Coronary artery (tissue), 2 donors: Measurements from ENCODE around the gene ABCC10.
"Not testable (repeated sequence)": the region's sequence is repeated elsewhere in the genome, so short reads cannot be mapped to it uniquely, and the experiment has no call there.

Experiments used
- DNase-seq: peaks from one replicate; pipeline ENCODE4 v3.0.0-alpha.2; 2017; ENCODE audit warnings: low spot score
- H3K27ac ChIP-seq, 2 donors: fragments of 200-600 bp; sonication (generic); one replicate each; pipeline ENCODE4 v1.5.1; 2016 to 2019
- H3K4me3 ChIP-seq: fragments of 200-600 bp; sonication (generic); 2 replicates; pipeline ENCODE4 v1.5.1; 2016; ENCODE audit warnings: mild to moderate bottlenecking, moderate library complexity
- CTCF ChIP-seq: fragments of 200-600 bp; sonication (generic); IDR thresholded peaks from one replicate; pipeline ENCODE4 v1.5.1; 2019; ENCODE audit warnings: antibody characterized with exemption

ABCC10 gene

GRCh38 chr6:43427406-43428111 lies at the start of gene ABCC10:
Gene ABCC10, plus strand, starts transcription at chr6:43427541. Its CDS starts 438 bp downstream, at chr6:43427979.
- TF ChIP-seq CTCF = no peak
- peak; percentile 95 for DNase-seq
- H3K27ac ChIP-seq = peak within 1 kb of the TSS; percentile 56 to 96

GRCh38 chr6:43377710-43378229 lies 49.6 kb upstream of the ABCC10 start:
- Histone ChIP-seq H3K27ac (no peak overlapping the region), H3K4me3 (no peak overlapping the region)
- no peak for DNase-seq
- TF ChIP-seq CTCF = no peak

More at GRCh38 chr6:43427406-43428111, at the start of gene ABCC10:
- H3K4me3 ChIP-seq = peak within 1 kb of the TSS; percentile 99

GRCh38 chr6:43378631-43379030 lies 48.7 kb upstream of the ABCC10 start:
- no peak for DNase-seq
- no peak for TF ChIP-seq CTCF
- Histone ChIP-seq H3K27ac (no peak overlapping the region), H3K4me3 (no peak overlapping the region)

- not testable (repeated sequence) for DNase-seq, H3K27ac ChIP-seq
These were observed 46.5 kb upstream of the ABCC10 start for GRCh38 chr6:43380858-43381257.

GRCh38 chr6:43383021-43383667 lies 44.2 kb upstream of the ABCC10 start:
- TF ChIP-seq CTCF = no peak
- no peak overlapping the region for H3K4me3 ChIP-seq
- H3K27ac ChIP-seq = no peak overlapping the region
- no peak for DNase-seq

More at GRCh38 chr6:43380858-43381257, 46.5 kb upstream of the ABCC10 start:
- not testable (repeated sequence) for H3K4me3 ChIP-seq

GRCh38 chr6:43386492-43386891 lies 40.8 kb upstream of the ABCC10 start:
- no peak overlapping the region for H3K27ac ChIP-seq
- no peak overlapping the region for H3K4me3 ChIP-seq
- no peak for TF ChIP-seq CTCF
- DNase-seq = no peak

- no peak overlapping the region for H3K27ac ChIP-seq
- no peak for DNase-seq
- H3K4me3 ChIP-seq = no peak overlapping the region
- no peak for TF ChIP-seq CTCF
These were observed 37.5 kb upstream of the ABCC10 start for GRCh38 chr6:43389730-43390295.

GRCh38 chr6:43390753-43391439 lies 36.4 kb upstream of the ABCC10 start:
- H3K27ac ChIP-seq, H3K4me3 ChIP-seq, DNase-seq: not testable (repeated sequence)
